Measurements from ENCODE around the gene MTX1.
"Not testable (repeated sequence)": the region's sequence is repeated elsewhere in the genome, so short reads cannot be mapped to it uniquely, and the experiment has no call there.

MTX1 gene

GRCh38 chr1:155206891-155207805, 1.3 kb upstream of the MTX1 start:
- TF ChIP-seq TAF1 (IDR thresholded peaks at IDR 0.05; ENCODE audit: low read depth, low read length) (no peak), SPI1 (IDR thresholded peaks at IDR 0.05; ENCODE audit: low read depth, low read length) (no peak), POU2F2 (IDR thresholded peaks at IDR 0.05; ENCODE audit: low read depth, low read length) (no peak; the same call in 1 of the 2 replicates), POLR2A (IDR thresholded peaks at IDR 0.05; ENCODE audit: low read depth, low read length) (no peak), PAX5 (IDR thresholded peaks at IDR 0.05; ENCODE audit: insufficient read depth, low read length, severe bottlenecking) (no peak), POLR2AphosphoS5 (IDR thresholded peaks at IDR 0.05; ENCODE audit: low read depth, low read length) (no peak)
- FAIRE-seq (peak; percentile 87), DNase-seq (ENCODE audit: insufficient read length, low spot score) (peak; percentile 86)

GRCh38 chr1:155207806-155208540, 522 bp upstream of the MTX1 start, which contains the start of gene THBS3:
Gene THBS3, minus strand, starts transcription at chr1:155207897. Its CDS starts 21 bp downstream, at chr1:155207876.
- FAIRE-seq = no peak
- DNase-seq (ENCODE audit: insufficient read length, low spot score) = no peak

GRCh38 chr1:155209312-155209721, 822 bp downstream of the MTX1 start:
- no peak for TF ChIP-seq POLR2A (IDR thresholded peaks at IDR 0.05; ENCODE audit: low read depth, low read length)
- TF ChIP-seq PAX5 (IDR thresholded peaks at IDR 0.05; ENCODE audit: insufficient read depth, low read length, severe bottlenecking) = no peak
- TF ChIP-seq TAF1 (IDR thresholded peaks at IDR 0.05; ENCODE audit: low read depth, low read length) = no peak
- no peak for TF ChIP-seq SPI1 (IDR thresholded peaks at IDR 0.05; ENCODE audit: low read depth, low read length)
- TF ChIP-seq POLR2AphosphoS5 (IDR thresholded peaks at IDR 0.05; ENCODE audit: low read depth, low read length) = no peak; the same call in 1 of the 2 replicates
- no peak for TF ChIP-seq POU2F2 (IDR thresholded peaks at IDR 0.05; ENCODE audit: low read depth, low read length)
- FAIRE-seq = peak; percentile 40
- no peak for DNase-seq (ENCODE audit: insufficient read length, low spot score)

More at GRCh38 chr1:155207806-155208540, 522 bp upstream of the MTX1 start, which contains the start of gene THBS3:
- TF ChIP-seq PAX5 (IDR thresholded peaks at IDR 0.05; ENCODE audit: insufficient read depth, low read length, severe bottlenecking) (no peak), SPI1 (IDR thresholded peaks at IDR 0.05; ENCODE audit: low read depth, low read length) (0 out of 2 replicates have a peak, but pooled peaks have one; percentile 20)

- FAIRE-seq (no peak), DNase-seq (ENCODE audit: insufficient read length, low spot score) (no peak)
- TF ChIP-seq POLR2AphosphoS5 (IDR thresholded peaks at IDR 0.05; ENCODE audit: low read depth, low read length) = no peak
- TF ChIP-seq POLR2A (IDR thresholded peaks at IDR 0.05; ENCODE audit: low read depth, low read length) = no peak
- no peak for TF ChIP-seq SPI1 (IDR thresholded peaks at IDR 0.05; ENCODE audit: low read depth, low read length)
- TF ChIP-seq TAF1 (IDR thresholded peaks at IDR 0.05; ENCODE audit: low read depth, low read length) = no peak
- TF ChIP-seq PAX5 (IDR thresholded peaks at IDR 0.05; ENCODE audit: insufficient read depth, low read length, severe bottlenecking) = no peak
- no peak for TF ChIP-seq POU2F2 (IDR thresholded peaks at IDR 0.05; ENCODE audit: low read depth, low read length)
Measured at GRCh38 chr1:155210314-155211104, 2.0 kb downstream of the MTX1 start.

- DNase-seq (ENCODE audit: insufficient read length, low spot score); FAIRE-seq: not testable (repeated sequence)
Measured at GRCh38 chr1:155211381-155212050, 3.0 kb downstream of the MTX1 start.

GRCh38 chr1:155212051-155212440, 3.6 kb downstream of the MTX1 start:
- FAIRE-seq = not testable (repeated sequence)

GRCh38 chr1:155214702-155215101, 6.2 kb downstream of the MTX1 start:
- not testable (repeated sequence) for DNase-seq (ENCODE audit: insufficient read length, low spot score)
- FAIRE-seq = peak; percentile 20

More at GRCh38 chr1:155212051-155212440, 3.6 kb downstream of the MTX1 start:
- not testable (repeated sequence) for DNase-seq (ENCODE audit: insufficient read length, low spot score)

- no peak for DNase-seq (ENCODE audit: insufficient read length, low spot score)
- FAIRE-seq = no peak
- TF ChIP-seq TAF1 (IDR thresholded peaks at IDR 0.05; ENCODE audit: low read depth, low read length) (no peak), POLR2AphosphoS5 (IDR thresholded peaks at IDR 0.05; ENCODE audit: low read depth, low read length) (no peak), POU2F2 (IDR thresholded peaks at IDR 0.05; ENCODE audit: low read depth, low read length) (no peak), PAX5 (IDR thresholded peaks at IDR 0.05; ENCODE audit: insufficient read depth, low read length, severe bottlenecking) (no peak), POLR2A (IDR thresholded peaks at IDR 0.05; ENCODE audit: low read depth, low read length) (no peak), SPI1 (IDR thresholded peaks at IDR 0.05; ENCODE audit: low read depth, low read length) (no peak)
Measured at GRCh38 chr1:155218854-155219591, 10.5 kb downstream of the MTX1 start.

- DNase-seq (ENCODE audit: insufficient read length, low spot score) (no peak), FAIRE-seq (no peak)
- TF ChIP-seq SPI1 (IDR thresholded peaks at IDR 0.05; ENCODE audit: low read depth, low read length) (no peak), POLR2AphosphoS5 (IDR thresholded peaks at IDR 0.05; ENCODE audit: low read depth, low read length) (no peak), PAX5 (IDR thresholded peaks at IDR 0.05; ENCODE audit: insufficient read depth, low read length, severe bottlenecking) (no peak), TAF1 (IDR thresholded peaks at IDR 0.05; ENCODE audit: low read depth, low read length) (no peak), POU2F2 (IDR thresholded peaks at IDR 0.05; ENCODE audit: low read depth, low read length) (no peak), POLR2A (IDR thresholded peaks at IDR 0.05; ENCODE audit: low read depth, low read length) (no peak)
Measured at GRCh38 chr1:155219592-155220031, 11.1 kb downstream of the MTX1 start.

GRCh38 chr1:155220211-155220965, 11.9 kb downstream of the MTX1 start:
- DNase-seq (ENCODE audit: insufficient read length, low spot score); FAIRE-seq: not testable (repeated sequence)
